KOPT-K1 (cell line): ENCODE results near the gene ZDHHC5.
"Not testable (repeated sequence)": the region's sequence is repeated elsewhere in the genome, so short reads cannot be mapped to it uniquely, and the experiment has no call there.

Source experiments
- H3K27ac ChIP-seq: fragments of 200-600 bp; sonication (generic); 2 replicates; pipeline ENCODE4 v1.5.1; 2016; ENCODE audit warnings: antibody characterized with exemption, mild to moderate bottlenecking, low read depth, low read length; ENCODE audit not compliant: poor library complexity, severe bottlenecking
- H3K36me3 ChIP-seq: fragments of 200-600 bp; sonication (generic); 2 replicates; pipeline ENCODE4 v1.5.1; 2017; ENCODE audit warnings: antibody characterized with exemption, mild to moderate bottlenecking, low read length, moderate library complexity; ENCODE audit not compliant: insufficient read depth
- H3K9me3 ChIP-seq: fragments of 200-600 bp; sonication (generic); 2 replicates; pipeline ENCODE4 v1.5.1; 2017; ENCODE audit warnings: antibody characterized with exemption, low read length, mild to moderate bottlenecking; ENCODE audit not compliant: insufficient read depth, poor library complexity, severe bottlenecking

Gene ZDHHC5

GRCh38 chr11:57649826-57650738 lies 17.8 kb upstream of the ZDHHC5 start, which contains the start of gene YPEL4:
YPEL4 (minus strand) TSS chr11:57649912; CDS start chr11:57647107, 2,805 bp downstream.
- H3K27ac ChIP-seq = peak within 1 kb of the TSS; percentile 42
- H3K9me3 ChIP-seq = no peaks in the 10 kb centered on the region
- H3K36me3 ChIP-seq = no peaks in the 10 kb centered on the region; the same call in 1 of the 2 replicates

DNA sequence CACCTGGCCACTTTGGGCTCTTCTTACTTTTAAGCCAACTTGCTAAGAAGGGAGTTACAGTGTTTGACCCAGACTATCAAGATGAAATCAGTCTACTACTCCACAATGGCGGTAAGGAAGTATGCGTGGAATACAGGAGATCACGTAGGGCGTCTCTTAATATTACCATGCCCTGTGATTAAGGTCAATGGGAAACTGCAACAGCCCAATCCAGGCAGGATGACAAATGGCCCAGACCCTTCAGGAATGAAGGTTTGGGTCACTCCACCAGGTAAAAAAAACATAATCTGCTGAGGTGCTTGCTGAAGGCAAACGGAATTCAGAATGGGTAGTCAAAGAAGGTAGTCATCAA lies 17.2 kb upstream of the ZDHHC5 start:
- no peaks in the 10 kb centered on the region for H3K9me3 ChIP-seq
- no peak overlapping the region for H3K27ac ChIP-seq
- no peaks in the 10 kb centered on the region; the same call in 1 of the 2 replicates for H3K36me3 ChIP-seq

- Histone ChIP-seq H3K27ac (no peak overlapping the region), H3K9me3 (no peaks in the 10 kb centered on the region), H3K36me3 (no peaks in the 10 kb centered on the region; the same call in 1 of the 2 replicates)
These were observed 16.5 kb upstream of the ZDHHC5 start for GRCh38 chr11:57651408-57651807.

- not testable (repeated sequence) for H3K36me3 ChIP-seq, H3K9me3 ChIP-seq
- H3K27ac ChIP-seq = peak overlapping the region; percentile 59
These were observed 15.7 kb upstream of the ZDHHC5 start for GRCh38 chr11:57652230-57652629.

DNA sequence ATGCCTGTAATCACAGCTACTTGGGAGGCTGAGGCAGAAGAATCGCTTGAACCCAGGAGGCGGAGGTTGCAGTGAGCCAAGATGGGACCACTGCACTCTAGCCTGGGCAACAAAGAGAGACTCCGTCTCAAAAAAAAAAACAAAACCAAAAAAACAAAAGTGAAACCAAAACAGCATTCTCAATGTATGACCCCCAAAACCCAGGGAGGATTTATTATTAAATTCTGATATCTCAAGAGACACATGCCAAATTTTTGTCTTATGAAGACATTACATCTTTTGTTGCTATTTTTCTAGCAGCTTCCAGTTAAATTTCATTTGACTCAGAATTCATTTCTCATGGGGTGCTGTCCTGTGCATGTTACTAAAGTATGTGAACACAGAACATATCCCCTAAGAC lies 15.3 kb upstream of the ZDHHC5 start:
- Histone ChIP-seq H3K36me3 (no peaks in the 10 kb centered on the region), H3K27ac (peak overlapping the region; percentile 59), H3K9me3 (no peaks in the 10 kb centered on the region)

- peak overlapping the region; percentile 59 for H3K27ac ChIP-seq
- H3K9me3 ChIP-seq = no peaks in the 10 kb centered on the region
These were observed 14.8 kb upstream of the ZDHHC5 start for GRCh38 chr11:57653163-57653562.

DNA sequence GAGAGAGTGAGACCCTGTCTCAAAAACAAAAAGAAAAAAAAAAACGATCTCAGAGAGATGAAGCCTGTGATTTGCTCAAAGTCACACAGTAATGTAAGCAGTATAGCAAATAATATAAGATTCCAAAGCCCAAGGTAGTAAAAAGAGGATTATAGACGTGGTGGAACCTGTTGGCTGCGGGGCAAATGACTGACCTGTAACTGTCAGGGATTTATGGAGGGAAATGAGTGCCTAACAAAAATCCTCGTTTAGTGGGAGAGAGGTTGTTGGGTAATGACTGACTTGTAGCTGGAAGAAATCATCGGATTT lies 11.1 kb upstream of the ZDHHC5 start:
- H3K9me3 ChIP-seq = no peaks in the 10 kb centered on the region
- H3K36me3 ChIP-seq = peaks cover 28% of the 10 kb centered on the region
- H3K27ac ChIP-seq = peak overlapping the region; percentile 59

More at GRCh38 chr11:57653163-57653562, 14.8 kb upstream of the ZDHHC5 start:
- H3K36me3 ChIP-seq = no peaks in the 10 kb centered on the region

DNA sequence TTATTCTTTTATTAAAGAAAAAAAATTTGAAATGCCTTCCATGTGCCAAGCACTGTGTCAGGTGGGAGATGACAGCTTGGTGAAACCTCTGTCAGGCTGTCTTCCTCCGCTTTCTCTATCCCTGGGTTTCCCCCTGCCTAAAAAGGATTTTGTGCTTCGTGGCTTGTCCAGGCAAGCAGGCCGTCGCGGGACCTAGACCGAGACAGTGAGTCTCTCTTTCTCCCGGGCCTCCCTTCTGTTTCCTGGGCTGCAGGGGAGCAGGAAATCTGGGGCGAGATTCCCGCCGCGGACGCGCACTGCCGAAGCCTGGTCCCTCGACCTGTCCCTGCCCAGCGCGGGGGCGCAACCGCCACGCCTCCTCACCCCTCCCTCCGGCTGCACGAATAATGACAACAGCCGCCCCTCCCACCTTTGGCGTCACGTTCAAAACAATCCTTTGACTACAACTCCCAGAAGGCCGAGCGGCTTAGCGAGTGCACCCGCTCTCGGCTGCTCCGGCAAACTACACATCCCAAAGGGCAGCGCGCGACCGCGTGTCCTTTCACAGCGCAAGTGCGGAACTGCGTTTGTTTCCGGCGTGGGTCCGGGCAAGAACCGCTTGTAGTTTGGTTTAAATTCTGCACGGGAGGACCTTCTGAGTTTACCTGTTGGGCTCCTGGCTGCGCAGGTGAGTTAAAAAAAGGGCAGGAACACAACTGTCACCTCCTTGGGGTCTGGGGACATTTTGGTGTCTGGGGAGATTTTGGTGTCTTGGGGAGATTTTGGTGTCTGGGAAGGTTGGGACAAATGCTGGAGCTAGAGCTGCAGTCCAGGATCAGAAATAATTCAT lies 10.5 kb upstream of the ZDHHC5 start, which contains the start of gene CLP1:
TSS of gene CLP1 (plus strand) at position 569 of the 829 bp plus-strand sequence. CDS start 1,715 bp downstream, outside the sequence.
- peak within 1 kb of the TSS; percentile 59 for H3K27ac ChIP-seq
- H3K36me3 ChIP-seq = peaks cover 33% of the 10 kb centered on the region
- H3K9me3 ChIP-seq = no peaks in the 10 kb centered on the region

DNA sequence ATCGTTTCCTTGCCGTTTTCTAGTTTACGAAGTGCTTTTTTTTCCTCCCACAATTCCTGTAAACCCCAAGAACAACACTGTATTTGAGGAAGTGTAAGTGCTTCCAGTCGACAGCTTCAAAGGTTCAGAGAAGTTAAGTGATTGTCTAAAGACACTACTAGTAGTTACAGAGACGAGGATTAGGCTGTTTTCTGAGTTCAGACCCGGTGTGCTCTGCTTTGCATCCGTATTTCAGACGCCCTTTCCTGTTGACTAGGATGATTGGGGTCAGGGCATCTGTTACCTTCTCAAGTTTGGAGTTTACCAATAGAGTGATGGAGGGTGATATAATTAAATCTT lies 9.9 kb upstream of the ZDHHC5 start:
- Histone ChIP-seq H3K36me3 (peaks cover 39% of the 10 kb centered on the region), H3K9me3 (no peaks in the 10 kb centered on the region), H3K27ac (peak overlapping the region; percentile 59)

- Histone ChIP-seq H3K9me3 (no peaks in the 10 kb centered on the region), H3K27ac (no peak overlapping the region)
These were observed 8.2 kb upstream of the ZDHHC5 start for GRCh38 chr11:57659669-57660068.

GRCh38 chr11:57662893-57663292 lies 5.0 kb upstream of the ZDHHC5 start:
- H3K9me3 ChIP-seq = no peaks in the 10 kb centered on the region
- H3K36me3 ChIP-seq = peaks cover 40% of the 10 kb centered on the region
- no peak overlapping the region for H3K27ac ChIP-seq

More at GRCh38 chr11:57659669-57660068, 8.2 kb upstream of the ZDHHC5 start:
- H3K36me3 ChIP-seq = peaks cover 40% of the 10 kb centered on the region

DNA sequence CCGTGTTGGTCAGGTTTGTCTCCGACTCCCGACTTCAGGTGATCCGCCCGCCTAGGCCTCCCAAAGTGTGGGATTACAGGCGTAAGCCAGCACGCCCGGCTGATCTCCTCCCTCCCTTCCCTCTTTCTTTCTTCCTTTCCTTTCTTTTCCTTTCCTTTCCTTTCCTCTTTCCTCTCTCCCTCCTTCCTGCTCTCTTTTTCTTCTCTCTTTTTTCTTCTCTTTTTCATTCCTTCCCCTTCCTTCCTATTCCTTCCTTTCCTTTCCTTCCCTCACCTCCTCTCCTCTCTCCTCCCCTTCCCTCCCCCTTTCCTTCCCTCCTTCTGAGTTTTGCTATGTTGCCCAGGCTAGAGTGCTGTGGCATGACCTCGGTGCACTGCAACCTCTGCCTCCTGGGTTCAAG lies 3.9 kb upstream of the ZDHHC5 start:
- Histone ChIP-seq H3K27ac (no peak overlapping the region), H3K36me3 (peaks cover 40% of the 10 kb centered on the region), H3K9me3 (no peaks in the 10 kb centered on the region)

GRCh38 chr11:57667117-57667735 lies 688 bp upstream of the ZDHHC5 start:
- Histone ChIP-seq H3K27ac (peak overlapping the region; percentile 97), H3K9me3 (no peaks in the 10 kb centered on the region), H3K36me3 (peaks cover 28% of the 10 kb centered on the region)

DNA sequence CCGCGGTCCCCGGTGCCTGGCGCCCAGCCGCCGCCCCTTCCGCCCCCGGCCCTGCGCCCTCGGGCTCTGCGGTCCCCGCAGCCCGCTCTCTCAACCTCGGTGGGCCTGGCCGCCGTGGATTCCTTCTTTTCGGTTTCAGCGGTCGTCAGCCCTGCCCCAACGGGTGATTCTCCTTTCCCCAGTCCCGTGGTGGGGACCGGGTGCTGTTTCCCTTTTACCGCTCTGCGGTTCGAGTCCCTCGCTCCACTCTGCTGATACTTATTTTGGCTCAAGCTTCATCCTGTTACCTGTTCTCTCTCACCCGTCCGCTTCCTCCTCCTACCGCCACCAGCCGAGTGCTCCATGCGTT lies 494 bp downstream of the ZDHHC5 start:
- Histone ChIP-seq H3K36me3 (peaks cover 31% of the 10 kb centered on the region), H3K27ac (peak overlapping the region; percentile 97), H3K9me3 (no peaks in the 10 kb centered on the region)

DNA sequence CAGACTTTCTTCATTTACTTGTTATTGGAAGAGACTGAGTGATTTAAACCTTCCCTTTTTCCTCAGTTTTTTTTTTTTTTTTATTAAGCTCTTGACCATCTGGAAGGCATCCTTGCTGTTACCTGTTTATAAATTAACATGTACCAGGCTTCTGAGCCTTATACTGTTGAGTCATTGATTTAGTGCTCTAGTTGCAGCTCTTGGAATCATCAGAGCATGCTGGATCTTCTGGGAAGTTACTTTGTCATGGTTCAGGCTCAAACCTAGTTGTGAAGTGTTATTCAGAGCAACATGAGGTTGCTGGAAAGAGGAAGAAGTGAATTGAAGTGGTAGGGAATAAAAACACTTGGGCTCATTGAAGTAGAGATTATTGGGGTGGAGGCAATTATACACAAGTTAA lies 6.3 kb downstream of the ZDHHC5 start:
- no peaks in the 10 kb centered on the region for H3K9me3 ChIP-seq
- H3K36me3 ChIP-seq = peaks cover 86% of the 10 kb centered on the region
- H3K27ac ChIP-seq = no peak overlapping the region
